ENCODE results near the gene ING5.
"Not testable (repeated sequence)": the region's sequence is repeated elsewhere in the genome, so short reads cannot be mapped to it uniquely, and the experiment has no call there.

ING5 gene

GRCh38 chr2:241701399-241702154, at the start of gene ING5:
ING5 (plus strand) TSS chr2:241702039; CDS start chr2:241702066, 27 bp downstream.
- peak; percentile 92 for DNase-seq (ENCODE audit: low spot score)

GRCh38 chr2:241652142-241652541, 49.7 kb upstream of the ING5 start:
- DNase-seq (ENCODE audit: low spot score): no peak

GRCh38 chr2:241652722-241653121, 49.1 kb upstream of the ING5 start:
- DNase-seq (ENCODE audit: low spot score): no peak

- no peak for DNase-seq (ENCODE audit: low spot score)
Observed at GRCh38 chr2:241653210-241653750, 48.6 kb upstream of the ING5 start.

GRCh38 chr2:241654551-241654950, 47.3 kb upstream of the ING5 start:
- no peak for DNase-seq (ENCODE audit: low spot score)

GRCh38 chr2:241655516-241656189, 46.2 kb upstream of the ING5 start:
- DNase-seq (ENCODE audit: low spot score): no peak

GRCh38 chr2:241656190-241656741, 45.6 kb upstream of the ING5 start:
- DNase-seq (ENCODE audit: low spot score): no peak

GRCh38 chr2:241657786-241658254, 44.0 kb upstream of the ING5 start:
- no peak for DNase-seq (ENCODE audit: low spot score)

- DNase-seq (ENCODE audit: low spot score): no peak
Observed at GRCh38 chr2:241658296-241658695, 43.5 kb upstream of the ING5 start.

- peak; percentile 77 for DNase-seq (ENCODE audit: low spot score)
Observed at GRCh38 chr2:241659150-241659739, 42.6 kb upstream of the ING5 start.

- DNase-seq (ENCODE audit: low spot score): no peak
Observed at GRCh38 chr2:241660593-241661213, 41.1 kb upstream of the ING5 start.

- not testable (repeated sequence) for DNase-seq (ENCODE audit: low spot score)
Observed at GRCh38 chr2:241662731-241663130, 39.1 kb upstream of the ING5 start.

- no peak for DNase-seq (ENCODE audit: low spot score)
Observed at GRCh38 chr2:241665731-241666440, 36.0 kb upstream of the ING5 start.

GRCh38 chr2:241666627-241667400, 35.0 kb upstream of the ING5 start:
- DNase-seq (ENCODE audit: low spot score): no peak

- DNase-seq (ENCODE audit: low spot score): no peak
Observed at GRCh38 chr2:241668354-241668753, 33.5 kb upstream of the ING5 start.

- no peak for DNase-seq (ENCODE audit: low spot score)
Observed at GRCh38 chr2:241668839-241669238, 33.0 kb upstream of the ING5 start.

- DNase-seq (ENCODE audit: low spot score): no peak
Observed at GRCh38 chr2:241670333-241671110, 31.3 kb upstream of the ING5 start.

GRCh38 chr2:241671457-241672240, 30.2 kb upstream of the ING5 start:
- no peak for DNase-seq (ENCODE audit: low spot score)
